ENCODE measurements around the gene ANK3. TPM values are rescaled to one million over a fixed set of nuclear protein-coding genes. Genes with fewer than 3 reads are reported as not detected.
A peak's percentile ranks its signal among the peaks of the same experiment; 100 is the strongest.

ANK3 gene
- polyA plus RNA-seq, 1 experiment = 1.6 TPM

- Histone ChIP-seq H3K27me3 (ENCODE audit: control insufficient read depth, insufficient read depth, low read length) (no peaks in the 10 kb centered on the region), H3K4me3 (ENCODE audit: low read depth, low read length) (no peak overlapping the region), H3K27ac (ENCODE audit: low read depth, low read length) (no peak overlapping the region), H3K9me3 (ENCODE audit: control insufficient read depth, insufficient read depth, low read length) (no peaks in the 10 kb centered on the region)
- TF ChIP-seq, protein P1, sequence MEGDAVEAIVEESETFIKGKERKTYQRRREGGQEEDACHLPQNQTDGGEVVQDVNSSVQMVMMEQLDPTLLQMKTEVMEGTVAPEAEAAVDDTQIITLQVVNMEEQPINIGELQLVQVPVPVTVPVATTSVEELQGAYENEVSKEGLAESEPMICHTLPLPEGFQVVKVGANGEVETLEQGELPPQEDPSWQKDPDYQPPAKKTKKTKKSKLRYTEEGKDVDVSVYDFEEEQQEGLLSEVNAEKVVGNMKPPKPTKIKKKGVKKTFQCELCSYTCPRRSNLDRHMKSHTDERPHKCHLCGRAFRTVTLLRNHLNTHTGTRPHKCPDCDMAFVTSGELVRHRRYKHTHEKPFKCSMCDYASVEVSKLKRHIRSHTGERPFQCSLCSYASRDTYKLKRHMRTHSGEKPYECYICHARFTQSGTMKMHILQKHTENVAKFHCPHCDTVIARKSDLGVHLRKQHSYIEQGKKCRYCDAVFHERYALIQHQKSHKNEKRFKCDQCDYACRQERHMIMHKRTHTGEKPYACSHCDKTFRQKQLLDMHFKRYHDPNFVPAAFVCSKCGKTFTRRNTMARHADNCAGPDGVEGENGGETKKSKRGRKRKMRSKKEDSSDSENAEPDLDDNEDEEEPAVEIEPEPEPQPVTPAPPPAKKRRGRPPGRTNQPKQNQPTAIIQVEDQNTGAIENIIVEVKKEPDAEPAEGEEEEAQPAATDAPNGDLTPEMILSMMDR (IDR thresholded peaks at IDR 0.05; ENCODE audit: low read depth, low read length) = no peak
- ChIA-PET POLR2A (interaction anchor here (0.6 to 1.1 kb wide), 3 partner anchors 189 to 234 kb away, joined by 3 read pairs; no protein-coding TSS in a partner anchor), CTCF (interaction anchor here (0.7 to 4.1 kb wide), 15 partner anchors 21 to 407 kb away, joined by 3 to 52 read pairs (median 4); no protein-coding TSS in a partner anchor)
- DNase-seq (ENCODE audit: low read depth, low spot score) = no peak
These were observed 150.9 kb downstream of the ANK3 start for GRCh38 chr10:60238759-60239100.

DNA sequence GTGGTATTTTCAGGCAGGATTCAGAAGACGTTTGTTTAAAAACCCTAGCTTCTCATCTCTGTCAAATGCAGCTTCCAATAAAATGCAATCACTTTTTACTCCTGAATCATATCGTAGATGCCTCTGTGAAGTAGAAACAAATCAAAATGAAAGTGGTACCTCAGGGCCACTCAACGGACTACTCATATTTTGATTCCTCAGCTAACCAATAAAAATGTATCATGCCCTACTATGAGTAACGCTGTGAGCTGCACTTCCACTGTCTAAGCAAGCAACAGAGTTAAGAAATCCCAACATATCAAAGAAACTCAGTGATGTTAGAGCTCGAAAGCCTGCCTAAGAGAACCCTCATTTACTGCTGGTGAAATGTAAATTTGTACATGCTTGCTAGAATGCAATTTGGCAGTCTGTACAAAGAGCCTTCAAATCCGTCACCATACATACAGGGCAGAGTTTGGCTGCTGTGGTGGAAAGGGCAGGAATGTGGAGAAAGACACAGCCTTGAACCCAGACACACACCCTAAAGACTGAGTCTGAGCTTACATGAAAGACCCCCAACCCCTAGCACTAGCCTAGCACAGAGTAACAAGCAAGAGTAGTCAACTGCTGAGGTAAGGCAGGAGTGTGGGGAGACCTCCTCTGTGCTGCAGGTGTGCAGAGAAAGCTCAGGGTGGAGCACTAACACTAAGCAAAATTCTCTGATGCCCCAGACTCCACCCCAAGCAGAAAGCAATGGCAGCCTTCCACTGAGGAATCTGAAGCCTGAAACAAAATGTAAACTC, 151.5 kb downstream of the ANK3 start:
- Histone ChIP-seq H3K4me3 (ENCODE audit: low read depth, low read length) (peak overlapping the region; percentile 21), H3K27ac (ENCODE audit: low read depth, low read length) (no peak overlapping the region), H3K27me3 (ENCODE audit: control insufficient read depth, insufficient read depth, low read length) (no peaks in the 10 kb centered on the region), H3K9me3 (ENCODE audit: control insufficient read depth, insufficient read depth, low read length) (no peaks in the 10 kb centered on the region)
- TF ChIP-seq, protein P1 (IDR thresholded peaks at IDR 0.05; ENCODE audit: low read depth, low read length) = peak; percentile 63
- peak; percentile 30 for DNase-seq (ENCODE audit: low read depth, low spot score)
- CTCF ChIA-PET = interaction anchor here (0.7 to 4.1 kb wide), 18 partner anchors 22 to 408 kb away, joined by 3 to 52 read pairs (median 4); no protein-coding TSS in a partner anchor
- POLR2A ChIA-PET = interaction anchor here (0.6 to 1.1 kb wide), 2 partner anchors 190 to 196 kb away, joined by 3 read pairs; no protein-coding TSS in a partner anchor

GRCh38 chr10:60236869-60237524, 152.7 kb downstream of the ANK3 start:
- CTCF ChIA-PET = interaction anchor here (0.5 to 4.1 kb wide), 10 partner anchors 9 to 300 kb away, joined by 3 to 52 read pairs (median 4); no protein-coding TSS in a partner anchor
- TF ChIP-seq, protein P1 (IDR thresholded peaks at IDR 0.05; ENCODE audit: low read depth, low read length) = no peak
- no peak overlapping the region for H3K4me3 ChIP-seq (ENCODE audit: low read depth, low read length)
- no peak for DNase-seq (ENCODE audit: low read depth, low spot score)
- H3K27me3 ChIP-seq (ENCODE audit: control insufficient read depth, insufficient read depth, low read length) = no peaks in the 10 kb centered on the region
- POLR2A ChIA-PET = no interaction called here
- no peaks in the 10 kb centered on the region for H3K9me3 ChIP-seq (ENCODE audit: control insufficient read depth, insufficient read depth, low read length)
- H3K27ac ChIP-seq (ENCODE audit: low read depth, low read length) = no peak overlapping the region

DNA sequence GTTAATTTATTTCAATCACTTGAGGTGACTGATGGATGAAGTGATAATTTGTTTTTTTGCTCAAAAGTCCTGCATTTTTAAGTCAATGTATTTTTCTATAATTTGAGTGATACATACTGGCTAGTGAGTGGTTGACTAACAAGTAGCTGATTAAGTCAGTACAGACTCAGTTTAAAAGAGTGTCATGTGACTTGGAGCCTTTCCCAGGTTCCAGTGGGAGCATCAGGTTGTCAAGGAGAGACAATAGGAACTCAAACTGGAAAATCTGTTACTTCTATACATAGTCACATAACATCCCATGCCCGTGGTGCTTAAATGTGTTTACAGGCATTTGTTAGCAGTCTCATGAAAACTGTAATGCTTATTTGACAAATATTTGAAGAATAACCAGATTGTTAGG, 154.7 kb downstream of the ANK3 start:
- H3K27me3 ChIP-seq (ENCODE audit: control insufficient read depth, insufficient read depth, low read length) = no peaks in the 10 kb centered on the region
- no peaks in the 10 kb centered on the region for H3K9me3 ChIP-seq (ENCODE audit: control insufficient read depth, insufficient read depth, low read length)
- no peak overlapping the region for H3K4me3 ChIP-seq (ENCODE audit: low read depth, low read length)
- no peak overlapping the region for H3K27ac ChIP-seq (ENCODE audit: low read depth, low read length)
- ChIA-PET CTCF (interaction anchor here (0.7 to 1.3 kb wide), 4 partner anchors 10 to 134 kb away, joined by 3 to 5 read pairs (median 4); no protein-coding TSS in a partner anchor), POLR2A (no interaction called here)
- no peak for DNase-seq (ENCODE audit: low read depth, low spot score)
- TF ChIP-seq, protein P1 (IDR thresholded peaks at IDR 0.05; ENCODE audit: low read depth, low read length) = no peak
